Vagina (tissue), 2 donors: ENCODE measurements around the gene PIP5KL1. TPM values are rescaled to one million over a fixed set of nuclear protein-coding genes. Genes with fewer than 3 reads are reported as not detected.

Experiments
- DNase-seq, 2 donors: peaks; one replicate each; pipeline ENCODE4 v3.0.0-alpha.2; 2017; ENCODE audit errors: extremely low spot score in 2 of 2
- H3K27ac ChIP-seq: fragments of 200-600 bp; sonication (generic); one replicate; pipeline ENCODE4 v1.5.1; 2019
- H3K27me3 ChIP-seq: fragments of 200-600 bp; sonication (generic); one replicate; pipeline ENCODE4 v1.5.1; 2019
- H3K36me3 ChIP-seq, 2 donors: fragments of 200-600 bp; sonication (generic); one replicate each; pipeline ENCODE4 v1.5.1; 2017 to 2019
- H3K4me1 ChIP-seq: fragments of 200-600 bp; sonication (generic); one replicate; pipeline ENCODE4 v1.5.1; 2019
- H3K4me3 ChIP-seq, 2 donors: fragments of 200-600 bp; sonication (generic); 1 replicate in 1 of 2; 2 replicates in 1 of 2; pipeline ENCODE4 v1.5.1; 2016 to 2019
- H3K9me3 ChIP-seq: fragments of 200-600 bp; sonication (generic); one replicate; pipeline ENCODE4 v1.5.1; 2019
- CTCF ChIP-seq, 3 experiments: fragments of 450-650 bp in 2 of 3; fragments of 200-600 bp in 1 of 3; sonication (generic) in 1 of 3; IDR thresholded peaks; one replicate each; pipeline ENCODE4 v1.5.1; 2017 to 2019; ENCODE audit warnings: antibody characterized with exemption in 3 of 3, mild to moderate bottlenecking in 2 of 3, moderate library complexity in 2 of 3
- POLR2A ChIP-seq, 2 donors: fragments of 450-650 bp; IDR thresholded peaks; one replicate each; pipeline ENCODE4 v1.6.1; 2017; ENCODE audit warnings: antibody characterized with exemption in 2 of 2, mild to moderate bottlenecking in 2 of 2, moderate library complexity in 2 of 2
- POLR2AphosphoS5 ChIP-seq, 2 donors: sonication (generic); formaldehyde crosslinking; IDR thresholded peaks; one replicate each; pipeline ENCODE4 v1.9.0; 2017; ENCODE audit warnings: antibody characterized with exemption in 2 of 2, mild to moderate bottlenecking in 2 of 2, low read depth in 1 of 2; ENCODE audit not compliant: insufficient read depth in 1 of 2
- intact Hi-C: fragments of 100-400 bp; cut with DNase I; formaldehyde crosslinking; loops from one replicate; pipeline ENCODE4 v1.15.1; 2023
- total RNA-seq: library from RNA; depleted of rRNA; stranded (reverse); fragments of >200 nt; gene quantifications from one replicate; pipeline ENCODE4 v1.2.3, GENCODE V29; 2016

Gene PIP5KL1
- total RNA-seq, 1 donor from 2014 or later: 10.3 TPM

DNA sequence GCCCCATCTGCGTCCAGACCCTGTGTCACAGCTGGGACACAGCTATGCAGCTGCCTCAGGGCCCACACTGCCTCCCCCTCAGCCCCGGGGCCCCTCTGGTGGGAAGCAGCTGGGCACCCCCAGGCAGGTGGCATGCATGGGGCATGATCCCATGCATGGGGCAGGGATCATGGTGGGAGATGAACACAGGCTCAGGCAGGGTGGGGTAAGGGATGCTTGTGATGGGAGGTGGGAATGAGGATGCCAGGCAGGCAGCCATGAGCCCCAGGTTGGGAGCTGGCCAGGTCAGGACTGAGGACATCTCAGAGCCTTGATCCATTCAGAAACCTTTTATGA, 30.5 kb upstream of the PIP5KL1 start:
- Histone ChIP-seq H3K4me1 (peaks cover 75% of the 10 kb centered on the region), H3K9me3 (no peaks in the 10 kb centered on the region)
- DNase-seq: no peak

GRCh38 chr9:127960410-127961154, 30.0 kb upstream of the PIP5KL1 start:
- H3K27ac ChIP-seq: peak overlapping the region; percentile 96
- no peaks in the 10 kb centered on the region for H3K9me3 ChIP-seq
- no peaks in the 10 kb centered on the region for H3K27me3 ChIP-seq
- TF ChIP-seq POLR2A (IDR thresholded peaks at IDR 0.05) (no peak), POLR2AphosphoS5 (IDR thresholded peaks at IDR 0.05; ENCODE audit: insufficient read depth in 1 of 2, low read depth in 1 of 2) (no peak), CTCF (IDR thresholded peaks at IDR 0.05) (no peak)
- no peaks in the 10 kb centered on the region for H3K36me3 ChIP-seq
- no peak overlapping the region for H3K4me3 ChIP-seq
- intact Hi-C loops: no loop called here
- peaks cover 75% of the 10 kb centered on the region for H3K4me1 ChIP-seq
- DNase-seq: no peak

More for the DNA sequence above, 30.5 kb upstream of the PIP5KL1 start:
- Histone ChIP-seq H3K27ac (peak overlapping the region; percentile 96), H3K36me3 (no peaks in the 10 kb centered on the region), H3K4me3 (no peak overlapping the region), H3K27me3 (no peaks in the 10 kb centered on the region)
- intact Hi-C loops: no loop called here
- TF ChIP-seq CTCF (IDR thresholded peaks at IDR 0.05) (no peak), POLR2A (IDR thresholded peaks at IDR 0.05) (no peak), POLR2AphosphoS5 (IDR thresholded peaks at IDR 0.05; ENCODE audit: insufficient read depth in 1 of 2, low read depth in 1 of 2) (no peak)

DNA sequence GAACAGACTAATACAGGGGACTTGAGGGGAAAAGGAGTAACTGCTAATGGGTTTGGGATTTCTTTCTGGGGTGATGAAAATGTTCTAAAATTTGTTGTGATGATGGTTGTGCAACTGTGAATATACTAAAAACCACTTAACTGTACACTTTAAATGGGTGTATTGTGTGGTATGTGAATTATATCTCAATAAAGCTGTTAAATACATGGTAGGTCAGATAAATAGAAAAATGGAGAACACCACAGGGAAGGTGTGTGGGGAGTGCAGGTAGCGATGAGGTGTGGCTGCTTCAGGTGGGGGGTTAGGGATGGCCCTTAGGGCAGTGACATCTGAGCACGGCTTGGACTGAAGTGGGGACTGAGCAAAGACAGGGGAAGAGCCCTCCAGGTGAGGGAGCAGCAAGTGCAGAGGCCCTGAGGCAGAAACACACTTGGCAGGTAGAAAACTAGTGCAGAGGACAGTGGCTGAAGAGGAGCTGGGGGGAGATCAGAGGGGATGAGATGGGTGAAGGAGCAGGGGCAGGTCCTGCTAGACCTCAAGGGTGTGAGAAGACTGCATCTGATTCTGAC, 29.3 kb upstream of the PIP5KL1 start:
- Histone ChIP-seq H3K9me3 (no peaks in the 10 kb centered on the region), H3K4me1 (peaks cover 75% of the 10 kb centered on the region), H3K27me3 (no peaks in the 10 kb centered on the region), H3K4me3 (no peak overlapping the region), H3K36me3 (no peaks in the 10 kb centered on the region), H3K27ac (peak overlapping the region; percentile 96)
- no peak for DNase-seq
- intact Hi-C loops: no loop called here
- TF ChIP-seq POLR2AphosphoS5 (IDR thresholded peaks at IDR 0.05; ENCODE audit: insufficient read depth in 1 of 2, low read depth in 1 of 2): no peak
- TF ChIP-seq POLR2A (IDR thresholded peaks at IDR 0.05): no peak
- TF ChIP-seq CTCF (IDR thresholded peaks at IDR 0.05): no peak

DNA sequence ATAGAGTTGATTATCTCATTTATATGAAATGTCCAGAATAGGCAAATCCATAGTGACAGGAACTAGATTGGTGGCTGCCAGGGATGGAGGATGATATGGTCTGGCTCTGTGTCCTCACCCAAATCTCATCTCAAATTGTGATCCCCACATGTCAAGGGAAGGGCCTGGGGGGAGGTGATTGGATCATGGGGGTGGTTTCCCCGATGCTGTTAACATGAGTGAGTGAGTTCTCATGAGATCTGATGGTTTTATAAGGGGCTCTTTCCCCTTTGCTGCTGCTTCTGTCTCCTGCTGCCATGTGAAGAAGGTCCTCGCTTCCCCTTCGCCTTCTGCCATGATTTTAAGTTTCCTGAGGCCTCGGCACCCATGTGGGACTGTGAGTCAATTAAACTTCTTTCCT, 28.8 kb upstream of the PIP5KL1 start:
- H3K27ac ChIP-seq: peak overlapping the region; percentile 96
- no peaks in the 10 kb centered on the region for H3K27me3 ChIP-seq
- no peak for DNase-seq
- peaks cover 75% of the 10 kb centered on the region for H3K4me1 ChIP-seq
- H3K4me3 ChIP-seq: no peak overlapping the region
- H3K36me3 ChIP-seq: no peaks in the 10 kb centered on the region
- intact Hi-C loops: no loop called here
- TF ChIP-seq CTCF (IDR thresholded peaks at IDR 0.05) (no peak), POLR2A (IDR thresholded peaks at IDR 0.05) (no peak), POLR2AphosphoS5 (IDR thresholded peaks at IDR 0.05; ENCODE audit: insufficient read depth in 1 of 2, low read depth in 1 of 2) (no peak)
- H3K9me3 ChIP-seq: no peaks in the 10 kb centered on the region

- no peaks in the 10 kb centered on the region for H3K9me3 ChIP-seq
- H3K36me3 ChIP-seq: no peaks in the 10 kb centered on the region
- intact Hi-C loops: no loop called here
- no peak for DNase-seq
- H3K27ac ChIP-seq: peak overlapping the region; percentile 96
- TF ChIP-seq POLR2AphosphoS5 (IDR thresholded peaks at IDR 0.05; ENCODE audit: insufficient read depth in 1 of 2, low read depth in 1 of 2) (no peak), POLR2A (IDR thresholded peaks at IDR 0.05) (no peak), CTCF (IDR thresholded peaks at IDR 0.05) (no peak)
- H3K27me3 ChIP-seq: no peaks in the 10 kb centered on the region
- peaks cover 75% of the 10 kb centered on the region for H3K4me1 ChIP-seq
- no peak overlapping the region for H3K4me3 ChIP-seq
Measured at GRCh38 chr9:127958728-127959127, 28.2 kb upstream of the PIP5KL1 start.
